Measurements from ENCODE around the gene ZDHHC14.

GRCh38 chr6:157646012-157646411 is 265.0 kb downstream of the ZDHHC14 start:
- TF ChIP-seq POLR2A (IDR thresholded peaks at IDR 0.05; ENCODE audit: low read length), result no peak
- no peak for TF ChIP-seq GATA1 (IDR thresholded peaks at IDR 0.05; ENCODE audit: low read depth, low read length)
